ENCODE data around the gene AGBL5.

DNA sequence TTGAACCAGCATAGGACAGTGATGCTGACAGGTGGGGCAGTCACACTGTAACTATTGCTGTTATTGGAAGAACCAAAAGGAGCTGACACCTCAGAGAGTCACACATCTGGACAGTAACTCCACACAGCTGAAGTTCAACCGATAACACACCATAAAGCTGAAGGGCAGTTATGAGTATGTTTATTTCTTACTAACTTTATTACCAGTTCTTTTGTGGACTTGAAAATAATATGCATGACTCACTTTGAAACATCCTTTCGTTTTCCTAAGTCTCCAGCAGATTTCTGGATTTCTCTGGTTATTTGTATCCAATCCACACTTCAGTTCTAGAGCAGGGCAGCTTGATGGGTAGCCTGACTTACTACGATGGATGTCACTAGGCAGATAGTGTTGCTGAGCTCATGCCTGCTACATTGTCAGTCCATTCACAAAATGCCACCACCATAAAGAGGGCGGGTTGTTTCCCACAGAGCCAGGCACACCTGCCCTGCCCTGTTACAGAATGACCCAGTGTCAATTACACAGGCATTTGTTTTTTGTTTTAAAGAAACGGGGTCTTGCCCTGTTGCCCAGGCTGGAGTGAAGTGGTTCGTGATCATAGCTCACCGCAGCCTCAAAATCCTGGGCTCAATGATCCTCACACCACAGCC, 8.4 kb upstream of the AGBL5 start:
- no peak for TF ChIP-seq REPIN1 (tag by site-specific recombination; IDR thresholded peaks at IDR 0.05; ENCODE audit: low read depth)
- TF ChIP-seq MEIS1 (CRISPR knock-in tag; IDR thresholded peaks at IDR 0.05; ENCODE audit: borderline replicate concordance): no peak
- TF ChIP-seq ZNF10 (tag by site-specific recombination; IDR thresholded peaks at IDR 0.05): no peak

All from HEK293 (cell line).